ENCODE data around the gene ANKRD34C. TPM values are rescaled to one million over a fixed set of nuclear protein-coding genes. Genes with fewer than 3 reads are reported as not detected.

Gene ANKRD34C
- total RNA-seq, 1 experiment from 2014 or later: not detected

DNA sequence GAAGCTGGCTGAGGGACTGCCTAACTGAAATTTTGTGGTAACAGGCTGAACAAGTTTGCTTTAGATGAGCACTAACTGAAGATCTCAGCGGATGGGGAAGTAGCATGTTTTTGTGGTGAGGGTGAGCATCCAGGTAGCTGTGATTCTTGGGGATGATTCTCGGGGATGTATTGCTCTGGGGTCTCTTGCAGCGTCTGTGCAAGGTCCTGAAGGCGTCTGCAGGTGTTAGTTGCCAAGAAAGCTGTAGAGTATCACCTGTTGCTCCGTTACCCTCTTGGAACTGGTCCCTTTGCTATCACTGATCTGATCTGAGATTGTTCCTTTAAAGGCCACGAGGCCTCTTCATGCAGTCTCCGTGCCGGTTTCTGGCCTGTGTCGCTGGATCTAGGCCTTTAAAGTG lies 34.3 kb downstream of the ANKRD34C start:
- H3K56ac ChIP-seq (ENCODE audit: insufficient read length, low read depth, low read length): no peak overlapping the region
- no peak overlapping the region for H3T11ph ChIP-seq (ENCODE audit: low read length)
- H3K79me1 ChIP-seq (ENCODE audit: insufficient read depth, low read depth, low read length, poor library complexity, severe bottlenecking): peaks cover 4% of the 10 kb centered on the region
- H2BK5ac ChIP-seq (ENCODE audit: insufficient read length, low read length): no peak overlapping the region
- no peak overlapping the region for H2BK120ac ChIP-seq (ENCODE audit: low read depth, low read length, poor library complexity, severe bottlenecking)
- H3K4me1 Mint-ChIP-seq: peaks cover 12 to 15% of the 10 kb centered on the region in 2 experiments
- no peak overlapping the region for H3K23ac ChIP-seq (ENCODE audit: insufficient read length, low read depth, low read length)
- H3K36me3 Mint-ChIP-seq (ENCODE audit: insufficient read depth in 1 of 3, low read depth in 3 of 3): peaks cover 66 to 81% (median 81%) of the 10 kb centered on the region in 3 experiments
- H4K20me1 ChIP-seq (ENCODE audit: control insufficient read depth, insufficient read depth, insufficient read length): no peaks in the 10 kb centered on the region
- H3K4ac ChIP-seq (ENCODE audit: low read depth, low read length): no peak overlapping the region
- no peak overlapping the region for H2AFZ ChIP-seq (ENCODE audit: low read length)
- no peak overlapping the region for H2AK5ac ChIP-seq (ENCODE audit: insufficient read length, low read length)
- no peak overlapping the region for H4K8ac ChIP-seq (replicated peaks; ENCODE audit: insufficient read length, low read depth, low read length)
- no peak overlapping the region for H3K4me2 ChIP-seq (ENCODE audit: insufficient read depth, insufficient read length, low read length)
- no peak overlapping the region for H3K9ac ChIP-seq (ENCODE audit: extremely low read depth, insufficient read length, low read length)
- no peak overlapping the region for H4K91ac ChIP-seq (ENCODE audit: insufficient read length, low read depth, low read length)
- H3K4me1 ChIP-seq (ENCODE audit: insufficient read depth, low read length): peaks cover 3% of the 10 kb centered on the region; the same call in 1 of the 2 replicates
- no CpG with 5 or more reads among the region's 9 CpGs for WGBS (ENCODE audit: extremely low coverage, insufficient read length, low lambda C conversion rate)
- peaks cover 3% of the 10 kb centered on the region for H3K23me2 ChIP-seq (ENCODE audit: insufficient read length, low read depth, low read length, poor library complexity, severe bottlenecking)
- no peak overlapping the region; a peak in 1 of 5 replicates for H3K4me3 Mint-ChIP-seq
- H2BK15ac ChIP-seq (ENCODE audit: low read depth, low read length): no peak overlapping the region
- no peak overlapping the region for H2BK20ac ChIP-seq (ENCODE audit: low read depth, low read length, poor library complexity, severe bottlenecking)
- no peak overlapping the region for H3K14ac ChIP-seq (ENCODE audit: insufficient read depth, low read length)
- H4K5ac ChIP-seq (ENCODE audit: insufficient read length, low read depth, low read length): no peak overlapping the region
- no peak overlapping the region for H3K27ac Mint-ChIP-seq
- H3K79me2 ChIP-seq (ENCODE audit: insufficient read depth, low read length): no peaks in the 10 kb centered on the region
- DNase-seq: no peak
- H3K9me3 Mint-ChIP-seq: peaks cover 7 to 10% of the 10 kb centered on the region in 2 experiments
- peaks cover 8% of the 10 kb centered on the region for H3K9me3 ChIP-seq (ENCODE audit: control insufficient read depth, low read depth, low read length)
- H2BK12ac ChIP-seq (ENCODE audit: insufficient read length, low read depth, low read length): no peak overlapping the region
- H3K27me3 Mint-ChIP-seq (ENCODE audit: low read depth): no peaks in the 10 kb centered on the region
- no peak overlapping the region for H3K27ac ChIP-seq (ENCODE audit: insufficient read length, low read depth, low read length)
- TF ChIP-seq CTCF (conservative IDR thresholded peaks at IDR 0.05): no peak
- H3K18ac ChIP-seq (ENCODE audit: insufficient read length, low read depth, low read length): no peak overlapping the region
- no peaks in the 10 kb centered on the region for H3K27me3 ChIP-seq (ENCODE audit: insufficient read depth, low read length)

Data from H9 (cell line).